ENCODE measurements around the gene JPT1.

The JPT1 gene

DNA sequence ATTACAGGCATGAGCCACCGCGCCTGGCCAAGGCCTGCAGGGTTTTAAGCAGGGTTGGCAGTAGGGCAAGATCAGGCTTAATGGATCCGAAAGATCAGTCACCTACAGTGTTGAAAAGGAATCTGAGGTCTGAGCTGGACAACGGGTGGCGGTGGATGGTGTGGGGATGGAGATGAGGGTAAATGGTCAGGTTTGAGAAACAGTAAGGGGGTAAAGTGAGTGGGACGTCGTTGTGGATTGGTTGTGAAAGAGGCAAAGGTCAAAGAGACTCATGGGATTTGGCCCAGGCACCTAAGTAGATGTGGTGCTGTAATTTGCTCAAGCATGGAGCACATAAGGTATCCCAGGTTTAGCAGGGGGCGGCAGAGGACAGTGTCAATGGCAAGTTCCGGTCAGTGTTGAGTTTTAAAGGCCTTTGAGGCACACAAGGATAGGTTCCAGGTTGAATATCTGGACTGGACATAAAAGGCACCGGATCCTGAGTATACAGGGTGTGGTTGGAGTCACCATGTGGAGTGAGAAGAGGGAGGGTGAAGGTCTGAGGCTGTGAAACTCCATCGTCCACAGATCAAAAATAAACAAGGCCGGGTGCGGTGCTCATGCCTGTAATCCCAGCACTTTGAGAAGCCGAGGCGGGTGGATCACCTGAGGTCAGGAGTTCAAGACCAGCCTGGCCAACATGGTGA is 67.7 kb downstream of the JPT1 start:
- TF ChIP-seq POLR2AphosphoS5 (IDR thresholded peaks at IDR 0.05; ENCODE audit: low read depth, low read length) (no peak), POLR2A (IDR thresholded peaks at IDR 0.05; ENCODE audit: low read depth, low read length) (no peak), TAF1 (IDR thresholded peaks at IDR 0.05; ENCODE audit: borderline replicate concordance, low read depth, low read length) (no peak)
- DNase-seq (ENCODE audit: insufficient read length) (no peak), FAIRE-seq (no peak)
